ENCODE measurements around the gene NR4A3.

NR4A3 gene

DNA sequence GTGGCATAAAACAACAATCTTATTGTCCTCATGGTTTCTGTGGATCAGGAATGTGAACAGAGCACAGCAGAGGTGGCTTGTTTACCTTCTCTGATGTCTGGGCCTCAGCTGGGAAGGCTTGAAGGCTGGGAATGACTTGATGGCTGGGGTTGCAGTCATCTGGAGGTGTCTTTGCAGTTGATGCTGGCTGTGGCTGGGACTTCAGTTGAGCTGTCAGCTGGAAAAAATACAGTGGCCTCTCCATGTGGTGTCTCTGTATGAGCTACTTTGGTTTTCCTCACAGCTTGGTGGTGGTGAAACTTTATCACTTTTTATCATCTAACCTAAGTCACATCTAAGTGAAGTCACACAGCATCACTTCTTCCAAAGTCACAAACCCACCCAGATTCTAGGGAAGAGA is 60.1 kb downstream of the NR4A3 start:
- FAIRE-seq, result no peak

DNA sequence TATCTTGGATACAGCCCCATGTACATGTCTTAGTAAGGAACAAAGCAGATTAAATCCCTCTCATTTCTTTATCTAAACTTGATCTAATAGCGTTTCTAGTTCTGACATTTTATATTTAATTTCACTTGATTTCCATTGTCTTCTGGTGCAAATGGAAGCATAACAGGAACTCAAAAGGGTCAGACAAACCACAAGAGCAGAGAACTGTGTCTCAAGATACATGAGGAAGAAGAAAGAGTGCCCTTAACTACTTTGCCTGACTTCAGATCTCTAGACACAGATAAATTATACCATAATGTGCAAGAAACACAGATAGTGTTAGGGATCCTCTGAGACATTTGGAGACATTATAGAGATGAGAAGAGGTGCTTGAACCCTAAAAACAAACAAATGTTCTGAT is 64.1 kb downstream of the NR4A3 start:
- no peak for FAIRE-seq

DNA sequence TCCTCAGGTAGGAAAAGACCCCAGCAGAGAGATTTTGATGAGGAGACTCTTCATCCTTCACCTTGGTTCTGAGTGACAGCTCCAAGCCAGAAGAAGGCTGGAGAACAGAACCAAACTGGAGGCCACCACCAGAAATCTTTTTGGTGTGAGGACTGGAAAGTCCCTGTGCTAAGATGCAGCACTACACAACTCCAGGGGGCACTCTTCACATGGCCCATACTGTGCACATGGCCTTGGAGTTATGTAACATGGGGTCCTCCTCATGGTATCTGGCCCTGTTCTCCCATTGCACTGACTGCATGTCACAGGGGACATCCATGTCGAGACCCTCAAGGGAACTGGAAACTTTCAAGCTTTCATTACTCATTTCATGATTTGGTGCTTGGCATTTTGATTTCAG is 67.4 kb downstream of the NR4A3 start:
- FAIRE-seq, result no peak

DNA sequence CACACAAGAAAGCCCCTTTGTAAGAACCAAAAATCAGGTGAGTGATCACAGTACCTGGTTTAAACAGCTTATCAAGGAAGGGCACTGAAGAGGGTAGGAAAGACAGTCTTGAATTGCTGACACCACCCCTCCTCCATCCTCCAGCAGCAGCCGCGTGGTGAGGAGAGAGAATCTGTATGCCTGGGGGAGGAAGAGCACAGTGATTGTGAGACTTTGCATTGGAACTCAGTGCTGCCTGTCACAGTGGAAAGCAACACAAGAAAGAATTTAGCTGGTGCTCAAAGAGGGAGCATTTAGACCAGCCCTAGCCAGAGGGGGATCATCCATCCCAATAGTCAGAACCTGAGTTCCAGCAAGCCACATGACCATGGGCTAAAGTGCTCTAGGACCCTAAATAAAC is 73.1 kb downstream of the NR4A3 start:
- FAIRE-seq, result no peak

DNA sequence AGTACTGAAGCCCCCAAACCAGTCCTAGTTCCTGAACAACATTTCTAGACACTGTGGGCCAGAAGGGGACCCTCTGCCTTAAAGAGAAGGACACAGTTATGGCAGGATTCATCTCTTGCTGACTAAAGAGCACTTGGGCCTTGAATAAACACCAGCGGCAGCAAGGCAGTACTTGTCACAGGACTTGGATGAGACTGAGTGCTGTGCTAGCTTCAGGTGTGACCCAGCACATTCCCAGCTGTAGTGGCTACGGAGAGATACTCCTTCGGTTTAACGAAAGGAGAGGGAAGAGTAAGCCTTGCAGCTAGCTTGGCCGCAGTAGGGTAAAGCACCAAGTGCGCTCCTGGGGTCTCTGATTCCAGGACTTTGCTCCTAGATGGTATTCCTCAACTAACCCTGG is 73.8 kb downstream of the NR4A3 start:
- no peak for FAIRE-seq

DNA sequence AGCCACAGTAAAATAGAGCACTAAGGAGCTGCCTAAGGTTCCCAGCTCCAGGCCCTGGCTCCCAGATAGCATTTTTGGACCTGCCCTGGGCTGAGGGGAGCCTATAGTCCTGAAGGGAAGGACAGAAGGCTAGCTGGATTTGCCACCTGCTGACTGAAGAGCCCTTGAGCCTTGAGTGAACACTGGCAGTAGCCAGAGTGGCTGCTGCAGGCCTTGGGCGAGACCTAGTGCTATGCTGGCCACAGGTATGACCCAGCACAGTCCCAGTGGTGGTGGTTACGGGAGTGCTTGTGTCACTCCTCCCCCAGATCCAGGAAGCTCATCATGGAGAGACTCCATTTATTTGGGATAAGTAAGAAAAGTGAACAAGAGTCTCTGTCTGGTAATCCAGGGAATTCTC is 74.4 kb downstream of the NR4A3 start:
- no peak for FAIRE-seq

DNA sequence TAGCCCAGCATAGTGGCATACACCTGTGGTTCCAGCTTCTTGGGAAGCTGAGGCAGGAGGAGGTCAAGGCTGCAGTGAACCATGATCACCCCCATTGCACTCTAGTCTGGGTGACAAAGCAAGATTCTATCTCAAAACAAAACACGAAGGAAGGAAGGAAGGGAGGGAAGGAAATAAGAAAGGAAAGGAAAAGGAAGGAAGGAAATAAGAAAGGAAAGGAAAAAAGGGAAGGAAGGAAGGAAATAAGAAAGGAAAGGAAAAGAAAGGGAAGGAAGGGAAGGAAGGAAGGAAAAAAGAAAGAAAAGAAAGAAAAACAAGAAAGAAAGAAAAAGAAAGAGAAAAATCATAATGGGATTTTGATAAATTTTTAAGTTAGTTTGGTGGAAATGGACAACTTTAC is 81.7 kb downstream of the NR4A3 start:
- no peak for FAIRE-seq

DNA sequence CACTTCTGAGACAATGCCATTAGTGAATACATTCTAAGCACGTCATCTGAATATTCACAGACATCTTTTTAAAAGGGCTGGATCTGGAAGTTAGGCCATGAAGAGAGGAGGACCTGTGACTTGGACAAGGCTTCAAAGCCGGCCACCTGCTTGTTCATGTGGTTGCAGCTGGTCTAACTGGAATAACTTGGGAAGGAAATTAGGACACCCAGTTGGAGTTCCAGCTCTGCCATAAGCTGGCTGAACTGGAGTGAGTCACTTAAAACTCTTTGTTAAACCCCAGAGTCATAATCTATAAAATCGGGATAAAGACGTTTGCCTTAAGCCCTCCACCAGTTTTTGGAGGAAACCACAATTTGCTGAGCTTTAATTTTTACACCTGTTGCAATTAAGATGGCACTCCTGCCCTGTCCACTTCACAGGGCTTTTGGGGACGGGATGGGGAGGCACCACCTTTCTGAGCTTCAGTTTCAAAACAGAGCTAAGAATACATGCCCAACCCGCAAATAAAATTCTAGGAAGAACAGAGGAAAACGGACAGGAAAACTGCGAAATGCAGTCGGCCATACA is 84.2 kb downstream of the NR4A3 start:
- FAIRE-seq, result no peak

DNA sequence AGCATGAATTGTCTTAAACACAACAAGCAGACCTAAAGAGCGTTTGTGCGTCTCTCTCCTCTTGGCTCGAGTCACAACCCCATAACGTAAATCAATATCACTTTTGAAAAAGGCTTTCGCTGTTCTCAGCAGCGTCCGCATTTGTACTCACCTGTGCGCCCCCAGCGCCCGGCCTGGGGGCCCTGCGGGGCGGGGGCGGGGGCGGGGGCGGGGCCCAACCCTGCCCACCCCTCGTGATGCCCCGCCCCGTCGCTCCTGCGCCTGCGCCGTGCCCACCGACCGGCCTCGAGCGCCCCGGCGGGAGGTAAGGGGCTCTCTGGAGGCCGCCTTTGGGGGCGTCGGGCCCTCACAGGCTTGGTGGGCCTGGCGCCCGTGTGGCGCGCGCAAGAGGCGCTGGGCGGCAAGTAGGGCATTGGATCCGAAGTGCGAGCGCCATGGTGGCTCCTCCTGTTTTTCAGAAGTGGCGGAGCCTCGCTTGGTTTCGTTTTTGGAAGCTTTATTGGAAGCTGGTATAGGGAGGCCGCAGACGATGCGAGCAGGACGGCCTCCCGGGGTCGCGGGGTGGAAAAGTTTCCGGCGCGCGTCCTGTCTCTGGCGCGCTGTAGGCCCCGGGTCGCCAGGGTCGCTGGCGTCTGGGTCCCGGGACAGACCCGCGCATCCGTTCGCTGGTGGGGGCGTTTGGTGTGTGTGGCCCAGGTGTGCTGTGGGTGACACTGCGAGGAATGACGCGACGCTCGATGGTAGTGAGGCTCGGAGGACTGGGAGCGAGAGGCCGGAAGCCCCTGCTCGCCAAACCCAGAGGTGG is 84.9 kb downstream of the NR4A3 start, which contains the start of gene STX17:
Gene STX17 (plus strand): TSS at position 252 of the 805 bp plus-strand sequence. CDS start 8,586 bp downstream, outside the sequence.
- FAIRE-seq, result no peak

DNA sequence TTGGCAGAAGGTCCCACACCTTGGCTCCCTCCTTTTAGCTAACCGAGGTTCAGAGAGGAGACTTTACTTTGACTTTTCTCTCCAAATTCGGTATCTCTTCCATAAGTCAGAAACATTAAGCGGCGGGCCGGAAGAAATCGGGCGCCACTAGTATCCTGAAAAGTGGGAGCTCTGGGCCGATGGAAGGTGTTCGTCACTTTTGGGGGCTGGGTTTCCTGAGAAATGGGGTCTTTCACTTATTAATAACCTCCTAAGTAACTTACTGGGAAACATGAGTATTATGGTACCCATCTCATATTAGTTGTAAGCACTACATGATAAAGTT is 85.5 kb downstream of the NR4A3 start:
- FAIRE-seq, result no peak

DNA sequence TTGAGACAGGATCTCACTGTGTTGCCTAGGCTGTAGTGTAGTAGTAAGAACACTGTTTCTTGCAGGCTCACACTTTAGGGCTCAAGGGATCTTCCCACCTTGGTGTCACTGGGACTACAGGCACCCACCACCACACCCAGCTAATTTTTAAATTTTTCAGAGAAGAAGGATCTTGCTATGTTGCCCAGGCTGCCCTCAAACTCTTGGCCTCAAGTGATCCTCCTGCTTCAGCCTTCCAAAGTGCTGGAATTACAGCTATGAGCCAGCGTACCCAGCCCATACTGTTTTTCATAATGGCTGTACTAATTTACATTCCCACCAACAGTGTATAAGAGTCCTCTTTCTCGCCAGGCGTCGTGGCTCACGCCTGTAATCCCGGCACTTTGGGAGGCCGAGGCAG is 89.9 kb downstream of the NR4A3 start:
- FAIRE-seq, result no peak

All from colon (tissue), 2 donors.